ENCODE measurements around the gene RPL15.

Gene RPL15

GRCh38 chr3:23969393-23969792 is 52.5 kb downstream of the RPL15 start:
- no peaks in the 10 kb centered on the region for H3K27me3 ChIP-seq (ENCODE audit: control insufficient read depth in 1 of 2, insufficient read depth in 2 of 2, low read length in 2 of 2)
- no peak overlapping the region for H3K9ac ChIP-seq (ENCODE audit: low read depth in 1 of 2, low read length in 2 of 2)
- peaks cover 23 to 31% of the 10 kb centered on the region in 2 donors for H3K36me3 ChIP-seq (ENCODE audit: control insufficient read depth in 1 of 2, insufficient read depth in 2 of 2, low read length in 2 of 2)
- H3K4me3 ChIP-seq (ENCODE audit: low read depth in 1 of 2, low read length in 2 of 2), result no peak overlapping the region
- H3K27ac ChIP-seq (ENCODE audit: low read depth, low read length), result no peak overlapping the region
- no peaks in the 10 kb centered on the region for H3K9me3 ChIP-seq (ENCODE audit: control insufficient read depth in 1 of 2, low read length in 2 of 2)
- H3K4me1 ChIP-seq (ENCODE audit: control insufficient read depth in 1 of 2, insufficient read depth in 2 of 2, low read length in 2 of 2), result no peaks in the 10 kb centered on the region

Measured in duodenal mucosa (tissue), 2 donors.